ENCODE results near the gene RMI1.

The RMI1 gene

DNA sequence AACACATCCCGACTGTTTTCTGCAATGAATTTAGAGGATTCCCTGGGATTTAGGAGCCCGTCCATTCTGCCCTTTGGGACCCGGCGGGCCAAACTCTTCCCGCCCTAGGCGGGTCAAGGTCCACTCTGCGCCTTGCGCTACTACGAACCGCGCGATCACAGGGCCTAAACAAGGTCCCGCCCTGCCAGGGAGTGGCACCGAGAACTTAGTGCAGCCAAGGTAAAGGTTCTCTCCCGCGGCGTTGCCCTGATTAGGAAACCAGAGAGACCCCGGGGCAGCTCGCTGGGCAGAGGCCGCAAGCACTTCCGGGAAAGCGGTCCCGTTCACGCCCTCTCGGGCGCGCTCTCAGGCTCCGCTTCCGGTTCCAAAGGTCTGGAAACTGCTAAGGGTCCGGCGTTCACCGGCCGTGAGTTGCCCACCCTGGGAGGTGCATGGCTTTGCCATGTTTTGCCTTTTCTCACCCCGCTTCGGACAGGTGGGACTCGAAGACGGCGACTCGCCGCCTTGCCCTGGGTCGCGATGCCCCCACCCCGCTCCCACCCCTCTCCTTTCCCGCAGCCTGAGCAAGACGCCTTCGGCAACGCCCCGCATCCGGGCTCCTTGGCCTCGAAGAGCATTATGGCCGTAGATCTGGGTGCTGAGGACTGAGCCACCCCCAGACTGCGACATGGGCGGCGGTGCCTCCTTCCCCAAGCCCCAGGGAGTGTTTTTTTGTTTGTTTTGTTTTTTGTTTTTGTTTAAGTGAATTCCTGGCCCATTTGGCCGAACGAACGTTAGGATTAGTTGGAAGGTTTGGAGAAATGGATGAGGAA is 24.0 kb upstream of the RMI1 start:
- Histone ChIP-seq H3K9me3 (ENCODE audit: control extremely low read depth in 1 of 5, control insufficient read depth in 4 of 5, insufficient read depth in 2 of 5, low read depth in 1 of 5, low read length in 4 of 5) (no peaks in the 10 kb centered on the region), H3K27me3 (replicated peaks in 2 of 5; ENCODE audit: control insufficient read depth in 4 of 5, insufficient read depth in 5 of 5, low read length in 4 of 5) (no peaks in the 10 kb centered on the region), H3K4me3 (ENCODE audit: control insufficient read depth in 1 of 7, extremely low read depth in 1 of 7, insufficient read depth in 4 of 7, low read depth in 2 of 7, low read length in 6 of 7) (peak overlapping the region; percentile 35 to 81 (median 71)), H3K27ac (ENCODE audit: insufficient read depth in 1 of 2, low read depth in 1 of 2, low read length in 2 of 2, poor library complexity in 1 of 2, severe bottlenecking in 2 of 2) (peak overlapping the region in 1 of 2 experiments; percentile 74), H3K4me1 (ENCODE audit: control extremely low read depth in 1 of 4, control insufficient read depth in 4 of 4, insufficient read depth in 4 of 4, low read length in 3 of 4) (peaks cover 5 to 19% (median 10%) of the 10 kb centered on the region in 4 experiments), H3K36me3 (ENCODE audit: control insufficient read depth in 4 of 4, insufficient read depth in 4 of 4, low read length in 3 of 4) (no peaks in the 10 kb centered on the region)
- CTCF ChIA-PET = no interaction called here
- POLR2A ChIA-PET = no interaction called here
- 4% methylated on average over 45 of the region's 57 CpGs for WGBS (ENCODE audit: insufficient coverage)
- DNase-seq = peak; percentile 40 to 63 (median 51)

DNA sequence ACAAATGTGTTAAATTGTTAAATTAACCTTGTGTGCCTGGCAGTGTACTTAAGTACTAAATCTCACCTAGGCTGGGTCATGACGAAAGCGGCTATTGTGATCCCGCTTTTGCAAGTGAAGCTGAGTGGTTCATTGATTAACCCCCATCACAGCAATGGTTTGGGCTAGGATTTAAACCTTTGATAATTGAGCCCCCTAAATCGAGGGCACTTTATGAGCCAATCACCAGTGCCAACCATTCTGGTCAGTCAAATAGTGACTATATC is 23.4 kb upstream of the RMI1 start:
- ChIA-PET POLR2A (interaction anchor here (1.0 kb wide), 1 partner anchor 23 kb away, joined by 3 read pairs; the partner anchor contains the start of gene RMI1), CTCF (interaction anchor here (0.9 to 1.6 kb wide), 2 partner anchors 23 to 35 kb away, joined by 3 to 4 read pairs; partner anchors contain the start of genes KIF27 and RMI1)
- H3K27me3 ChIP-seq (replicated peaks in 2 of 5; ENCODE audit: control insufficient read depth in 4 of 5, insufficient read depth in 5 of 5, low read length in 4 of 5) = no peaks in the 10 kb centered on the region
- no peak overlapping the region for H3K27ac ChIP-seq (ENCODE audit: insufficient read depth in 1 of 2, low read depth in 1 of 2, low read length in 2 of 2, poor library complexity in 1 of 2, severe bottlenecking in 2 of 2)
- no peaks in the 10 kb centered on the region for H3K36me3 ChIP-seq (ENCODE audit: control insufficient read depth in 4 of 4, insufficient read depth in 4 of 4, low read length in 3 of 4)
- H3K4me1 ChIP-seq (ENCODE audit: control extremely low read depth in 1 of 4, control insufficient read depth in 4 of 4, insufficient read depth in 4 of 4, low read length in 3 of 4) = peaks cover 5 to 19% (median 10%) of the 10 kb centered on the region in 4 experiments
- H3K9me3 ChIP-seq (ENCODE audit: control extremely low read depth in 1 of 5, control insufficient read depth in 4 of 5, insufficient read depth in 2 of 5, low read depth in 1 of 5, low read length in 4 of 5) = no peaks in the 10 kb centered on the region
- peak overlapping the region in 5 of 7 experiments; percentile 62 to 81 (median 73) for H3K4me3 ChIP-seq (ENCODE audit: control insufficient read depth in 1 of 7, extremely low read depth in 1 of 7, insufficient read depth in 4 of 7, low read depth in 2 of 7, low read length in 6 of 7)
- DNase-seq = peak in 1 of 3 donors; percentile 23
- 97% methylated on average over 3 of the region's 4 CpGs for WGBS (ENCODE audit: insufficient coverage)

DNA sequence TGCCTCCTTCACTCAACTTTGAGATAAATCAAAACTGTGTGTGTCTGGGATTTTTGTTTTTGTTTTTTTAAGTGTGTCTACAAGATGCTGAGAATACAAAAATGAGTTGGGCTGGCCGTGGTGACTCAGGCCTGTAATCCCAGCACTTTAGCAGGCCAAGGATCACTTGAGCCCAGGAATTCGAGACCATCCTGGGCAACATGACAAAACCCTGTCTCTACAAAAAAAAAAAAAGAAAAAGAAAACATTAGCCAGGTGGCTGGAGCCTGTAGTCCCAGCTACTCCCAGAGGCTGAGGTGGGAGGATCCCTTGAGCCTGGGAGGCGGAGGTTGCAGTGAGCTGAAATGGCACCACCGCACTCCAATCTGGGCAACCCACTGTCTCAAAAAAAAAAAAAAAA is 21.5 kb upstream of the RMI1 start:
- H3K4me1 ChIP-seq (ENCODE audit: control extremely low read depth in 1 of 4, control insufficient read depth in 4 of 4, insufficient read depth in 4 of 4, low read length in 3 of 4) = peaks cover 5 to 19% (median 10%) of the 10 kb centered on the region in 4 experiments
- ChIA-PET CTCF (interaction anchor here (1.5 kb wide), 1 partner anchor 20 kb away, joined by 3 read pairs; no protein-coding TSS in a partner anchor), POLR2A (interaction anchor here (0.7 kb wide), 1 partner anchor 11 kb away, joined by 3 read pairs; no protein-coding TSS in a partner anchor)
- no peaks in the 10 kb centered on the region for H3K27me3 ChIP-seq (replicated peaks in 2 of 5; ENCODE audit: control insufficient read depth in 4 of 5, insufficient read depth in 5 of 5, low read length in 4 of 5)
- H3K27ac ChIP-seq (ENCODE audit: insufficient read depth in 1 of 2, low read depth in 1 of 2, low read length in 2 of 2, poor library complexity in 1 of 2, severe bottlenecking in 2 of 2) = no peak overlapping the region
- no CpG with 5 or more reads among the region's 4 CpGs for WGBS (ENCODE audit: insufficient coverage)
- no peaks in the 10 kb centered on the region for H3K9me3 ChIP-seq (ENCODE audit: control extremely low read depth in 1 of 5, control insufficient read depth in 4 of 5, insufficient read depth in 2 of 5, low read depth in 1 of 5, low read length in 4 of 5)
- no peak for DNase-seq
- no peak overlapping the region for H3K4me3 ChIP-seq (ENCODE audit: control insufficient read depth in 1 of 7, extremely low read depth in 1 of 7, insufficient read depth in 4 of 7, low read depth in 2 of 7, low read length in 6 of 7)
- no peaks in the 10 kb centered on the region for H3K36me3 ChIP-seq (ENCODE audit: control insufficient read depth in 4 of 4, insufficient read depth in 4 of 4, low read length in 3 of 4)

DNA sequence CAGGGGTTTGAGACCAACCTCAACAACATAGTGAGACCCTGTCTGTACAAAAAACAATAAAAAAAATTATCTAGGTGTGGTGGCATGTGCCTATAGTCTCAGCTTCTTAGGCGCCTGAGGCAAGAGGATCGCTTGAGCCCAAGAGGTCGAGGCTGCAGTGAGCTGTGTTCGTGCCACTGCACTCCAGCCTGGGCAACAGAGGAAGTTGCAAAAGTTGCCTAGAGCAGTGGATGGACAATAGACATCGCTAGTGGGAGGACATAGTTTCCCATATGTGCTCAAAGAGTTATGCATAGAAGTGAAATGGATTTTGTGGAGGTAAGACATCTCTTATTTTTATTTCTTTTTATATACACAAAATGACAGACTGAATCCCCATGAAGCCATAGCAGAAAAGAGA is 19.6 kb upstream of the RMI1 start:
- H3K36me3 ChIP-seq (ENCODE audit: control insufficient read depth in 4 of 4, insufficient read depth in 4 of 4, low read length in 3 of 4) = no peaks in the 10 kb centered on the region
- no peaks in the 10 kb centered on the region for H3K27me3 ChIP-seq (replicated peaks in 2 of 5; ENCODE audit: control insufficient read depth in 4 of 5, insufficient read depth in 5 of 5, low read length in 4 of 5)
- no peak overlapping the region for H3K27ac ChIP-seq (ENCODE audit: insufficient read depth in 1 of 2, low read depth in 1 of 2, low read length in 2 of 2, poor library complexity in 1 of 2, severe bottlenecking in 2 of 2)
- no peak overlapping the region for H3K4me3 ChIP-seq (ENCODE audit: control insufficient read depth in 1 of 7, extremely low read depth in 1 of 7, insufficient read depth in 4 of 7, low read depth in 2 of 7, low read length in 6 of 7)
- no peak for DNase-seq
- POLR2A ChIA-PET = interaction anchor here (0.6 kb wide), 1 partner anchor 809 kb away, joined by 3 read pairs; no protein-coding TSS in a partner anchor
- WGBS (ENCODE audit: insufficient coverage) = 100% methylated on average over 4 of the region's 5 CpGs
- no peaks in the 10 kb centered on the region for H3K9me3 ChIP-seq (ENCODE audit: control extremely low read depth in 1 of 5, control insufficient read depth in 4 of 5, insufficient read depth in 2 of 5, low read depth in 1 of 5, low read length in 4 of 5)
- CTCF ChIA-PET = interaction anchor here (1.3 kb wide), 1 partner anchor 10 kb away, joined by 4 read pairs; no protein-coding TSS in a partner anchor
- H3K4me1 ChIP-seq (ENCODE audit: control extremely low read depth in 1 of 4, control insufficient read depth in 4 of 4, insufficient read depth in 4 of 4, low read length in 3 of 4) = peaks cover 0 to 10% (median 8%) of the 10 kb centered on the region in 4 experiments

DNA sequence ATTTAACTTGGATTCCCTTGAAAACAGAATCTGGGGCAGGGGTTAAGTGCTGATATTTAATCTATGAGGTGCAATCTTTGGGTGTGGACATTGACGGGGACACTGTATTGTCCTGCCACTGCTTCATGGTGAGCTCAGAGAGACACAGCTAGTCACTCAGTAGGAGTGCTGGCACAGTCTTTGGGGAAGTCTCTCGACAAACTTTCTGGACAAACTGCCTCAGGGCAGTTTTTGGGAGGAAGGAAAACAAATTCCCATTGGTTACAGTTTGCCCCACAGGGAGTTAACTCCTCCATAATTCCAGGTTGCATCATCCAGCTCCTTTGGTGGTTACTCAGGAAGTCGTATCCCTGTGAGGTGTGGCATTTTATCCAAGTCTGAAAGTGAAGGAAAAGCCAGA is 18.4 kb upstream of the RMI1 start:
- H3K9me3 ChIP-seq (ENCODE audit: control extremely low read depth in 1 of 5, control insufficient read depth in 4 of 5, insufficient read depth in 2 of 5, low read depth in 1 of 5, low read length in 4 of 5) = no peaks in the 10 kb centered on the region
- no peaks in the 10 kb centered on the region for H3K4me1 ChIP-seq (ENCODE audit: control extremely low read depth in 1 of 4, control insufficient read depth in 4 of 4, insufficient read depth in 4 of 4, low read length in 3 of 4)
- WGBS (ENCODE audit: insufficient coverage) = 92% methylated on average over 2 of the region's 3 CpGs
- no peaks in the 10 kb centered on the region for H3K27me3 ChIP-seq (replicated peaks in 2 of 5; ENCODE audit: control insufficient read depth in 4 of 5, insufficient read depth in 5 of 5, low read length in 4 of 5)
- H3K36me3 ChIP-seq (ENCODE audit: control insufficient read depth in 4 of 4, insufficient read depth in 4 of 4, low read length in 3 of 4) = peaks cover 3 to 5% (median 4%) of the 10 kb centered on the region in 4 experiments
- no peak for DNase-seq
- POLR2A ChIA-PET = no interaction called here
- CTCF ChIA-PET = interaction anchor here (0.9 to 2.4 kb wide), 4 partner anchors 14 to 25 kb away, joined by 3 to 7 read pairs (median 6); no protein-coding TSS in a partner anchor
- H3K4me3 ChIP-seq (ENCODE audit: control insufficient read depth in 1 of 7, extremely low read depth in 1 of 7, insufficient read depth in 4 of 7, low read depth in 2 of 7, low read length in 6 of 7) = no peak overlapping the region
- H3K27ac ChIP-seq (ENCODE audit: insufficient read depth in 1 of 2, low read depth in 1 of 2, low read length in 2 of 2, poor library complexity in 1 of 2, severe bottlenecking in 2 of 2) = no peak overlapping the region

DNA sequence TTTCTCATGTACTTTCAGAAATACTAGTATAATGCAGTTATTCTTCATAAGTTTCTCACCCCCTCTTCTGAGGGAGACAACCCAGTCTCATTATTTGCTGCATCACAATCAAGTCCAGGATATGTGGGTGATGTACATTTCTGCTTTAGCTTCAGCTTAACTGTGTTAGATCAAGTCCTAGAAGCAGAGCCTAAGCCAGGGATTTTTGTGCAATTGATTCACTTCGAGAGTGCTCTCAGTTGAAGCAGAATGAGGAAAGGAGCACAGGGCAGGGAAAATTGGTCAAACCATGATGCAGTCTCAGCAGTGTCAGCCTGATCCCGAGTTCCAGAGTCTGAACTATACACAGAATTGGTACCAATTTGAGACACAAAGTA is 15.6 kb upstream of the RMI1 start:
- ChIA-PET CTCF (interaction anchor here (1.8 kb wide), 1 partner anchor 296 kb away, joined by 5 read pairs; no protein-coding TSS in a partner anchor), POLR2A (no interaction called here)
- Histone ChIP-seq H3K4me1 (ENCODE audit: control extremely low read depth in 1 of 4, control insufficient read depth in 4 of 4, insufficient read depth in 4 of 4, low read length in 3 of 4) (no peaks in the 10 kb centered on the region), H3K9me3 (ENCODE audit: control extremely low read depth in 1 of 5, control insufficient read depth in 4 of 5, insufficient read depth in 2 of 5, low read depth in 1 of 5, low read length in 4 of 5) (no peaks in the 10 kb centered on the region), H3K36me3 (ENCODE audit: control insufficient read depth in 4 of 4, insufficient read depth in 4 of 4, low read length in 3 of 4) (peaks cover 8 to 25% (median 20%) of the 10 kb centered on the region in 4 experiments), H3K27ac (ENCODE audit: insufficient read depth in 1 of 2, low read depth in 1 of 2, low read length in 2 of 2, poor library complexity in 1 of 2, severe bottlenecking in 2 of 2) (no peak overlapping the region), H3K27me3 (replicated peaks in 2 of 5; ENCODE audit: control insufficient read depth in 4 of 5, insufficient read depth in 5 of 5, low read length in 4 of 5) (no peaks in the 10 kb centered on the region), H3K4me3 (ENCODE audit: control insufficient read depth in 1 of 7, extremely low read depth in 1 of 7, insufficient read depth in 4 of 7, low read depth in 2 of 7, low read length in 6 of 7) (no peak overlapping the region)
- WGBS (ENCODE audit: insufficient coverage) = 95% methylated on average over 2 of the region's 2 CpGs
- peak in 2 of 3 donors; percentile 32 to 37 for DNase-seq
